SK-N-DZ (cell line): ENCODE results near the gene BABAM2.
"Not testable (repeated sequence)": the region's sequence is repeated elsewhere in the genome, so short reads cannot be mapped to it uniquely, and the experiment has no call there.

ENCODE experiments used
- DNase-seq: peaks from one replicate; pipeline ENCODE4 v3.0.0-alpha.2; 2015; ENCODE audit warnings: low spot score

BABAM2 gene

DNA sequence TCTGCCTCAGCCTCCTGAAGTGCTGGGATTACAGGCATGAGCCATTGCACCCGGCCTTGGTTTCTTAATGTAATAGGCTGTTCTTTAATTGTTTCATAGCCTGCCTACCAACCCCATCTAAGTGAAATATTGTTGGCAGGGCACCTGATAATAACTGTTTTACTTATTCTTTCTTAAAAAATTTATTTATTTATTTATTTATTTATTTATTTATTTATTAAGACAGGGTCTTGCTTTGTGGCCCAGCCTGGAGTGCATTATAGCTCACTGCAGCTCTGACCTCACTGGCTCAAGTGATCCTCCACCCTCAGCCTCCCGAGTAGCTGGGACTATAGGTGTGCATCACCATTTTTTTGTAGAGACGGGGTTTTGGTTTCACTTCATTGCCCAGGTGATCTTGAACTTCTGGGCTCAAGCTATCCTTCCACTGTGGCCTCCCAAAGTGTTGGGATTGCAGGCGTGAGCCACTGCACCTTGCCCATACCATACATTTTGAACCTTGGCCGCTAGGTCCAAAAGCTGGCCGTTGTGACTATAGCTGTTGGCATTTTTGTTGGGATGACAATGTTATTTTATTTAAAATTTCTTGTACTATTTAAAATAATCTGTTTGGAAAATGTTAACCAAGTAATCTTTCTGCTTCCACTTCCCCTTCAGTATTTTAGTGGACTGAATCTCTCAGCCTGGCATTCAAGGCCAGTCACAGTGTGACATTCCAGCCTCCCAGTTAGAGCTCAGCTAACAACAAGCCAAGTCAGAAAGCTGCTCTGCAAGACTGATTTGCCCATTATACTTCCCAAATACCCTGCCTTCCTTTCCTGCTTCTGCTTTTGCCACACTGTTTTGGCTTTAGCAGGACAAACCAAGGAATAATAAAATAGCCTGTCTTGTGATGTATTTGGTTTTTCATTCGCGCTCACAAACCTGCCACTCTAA is 52.4 kb downstream of the BABAM2 start:
- DNase-seq = no peak

GRCh38 chr2:27946530-27947060 is 56.1 kb downstream of the BABAM2 start:
- DNase-seq = no peak

- no peak for DNase-seq
Measured at GRCh38 chr2:27952070-27952469, 61.5 kb downstream of the BABAM2 start.

DNA sequence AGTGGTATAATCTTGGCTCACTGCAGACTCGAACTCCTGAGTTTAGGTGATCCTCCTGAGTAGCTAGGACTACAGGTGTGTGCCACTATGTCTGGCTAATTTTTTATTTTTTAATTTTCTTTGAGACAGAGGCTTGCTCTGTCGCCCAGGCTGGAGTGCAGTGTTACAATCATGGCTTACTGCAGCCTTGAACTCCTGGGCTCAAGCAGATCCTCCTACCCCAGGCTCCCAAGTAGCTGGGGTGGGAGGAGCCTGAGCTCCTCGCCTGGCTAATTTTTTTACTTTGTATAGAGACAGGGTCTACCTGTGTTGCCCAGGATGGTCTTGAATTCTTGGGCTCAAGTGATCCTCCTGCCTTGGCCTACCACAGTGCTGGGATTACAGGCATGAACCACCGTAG is 62.5 kb downstream of the BABAM2 start:
- DNase-seq = no peak

DNA sequence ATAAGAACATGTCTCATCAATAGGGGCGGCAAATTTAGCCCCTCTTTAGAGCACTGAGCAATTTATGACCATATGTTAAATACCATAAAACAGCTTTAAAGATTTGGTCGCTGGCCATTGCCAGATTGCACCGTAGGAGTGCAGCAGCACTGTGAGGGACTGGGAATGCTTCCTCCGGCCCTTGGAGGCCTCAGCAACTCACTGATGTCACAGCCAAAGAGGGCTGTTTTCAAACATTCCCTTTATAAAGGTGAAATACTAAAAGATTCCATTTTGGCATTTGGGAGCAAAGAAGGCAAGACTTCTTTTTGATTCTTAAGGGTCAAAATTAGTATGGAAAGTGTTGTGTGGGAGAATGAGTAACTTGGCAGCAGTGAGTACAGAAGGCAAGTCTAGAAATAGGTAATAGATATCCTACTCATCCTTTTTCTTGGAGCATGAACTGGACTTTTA is 63.7 kb downstream of the BABAM2 start:
- DNase-seq = no peak

- DNase-seq = peak; percentile 1
Measured at GRCh38 chr2:27954771-27955383, 64.3 kb downstream of the BABAM2 start.

- no peak for DNase-seq
Measured at GRCh38 chr2:27955384-27956161, 65.0 kb downstream of the BABAM2 start.

DNA sequence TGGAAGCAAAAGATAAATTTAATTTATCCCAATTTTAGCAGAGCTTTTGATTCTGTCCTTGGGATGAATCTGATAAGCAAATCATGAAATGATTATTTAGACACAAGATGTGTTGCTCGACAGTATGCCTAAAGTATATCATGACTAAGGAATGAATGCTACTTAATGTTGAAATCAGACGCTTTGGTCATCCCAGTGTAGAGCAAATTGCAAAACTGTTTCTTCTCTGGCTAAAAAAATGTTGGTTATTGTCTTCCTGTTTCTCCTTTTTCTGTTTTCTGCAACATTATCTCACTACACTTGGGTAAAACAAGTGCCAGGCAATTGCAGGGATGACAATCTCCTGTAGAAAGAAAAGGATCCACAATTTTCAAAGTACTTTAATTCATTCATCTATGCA is 66.4 kb downstream of the BABAM2 start:
- no peak for DNase-seq

DNA sequence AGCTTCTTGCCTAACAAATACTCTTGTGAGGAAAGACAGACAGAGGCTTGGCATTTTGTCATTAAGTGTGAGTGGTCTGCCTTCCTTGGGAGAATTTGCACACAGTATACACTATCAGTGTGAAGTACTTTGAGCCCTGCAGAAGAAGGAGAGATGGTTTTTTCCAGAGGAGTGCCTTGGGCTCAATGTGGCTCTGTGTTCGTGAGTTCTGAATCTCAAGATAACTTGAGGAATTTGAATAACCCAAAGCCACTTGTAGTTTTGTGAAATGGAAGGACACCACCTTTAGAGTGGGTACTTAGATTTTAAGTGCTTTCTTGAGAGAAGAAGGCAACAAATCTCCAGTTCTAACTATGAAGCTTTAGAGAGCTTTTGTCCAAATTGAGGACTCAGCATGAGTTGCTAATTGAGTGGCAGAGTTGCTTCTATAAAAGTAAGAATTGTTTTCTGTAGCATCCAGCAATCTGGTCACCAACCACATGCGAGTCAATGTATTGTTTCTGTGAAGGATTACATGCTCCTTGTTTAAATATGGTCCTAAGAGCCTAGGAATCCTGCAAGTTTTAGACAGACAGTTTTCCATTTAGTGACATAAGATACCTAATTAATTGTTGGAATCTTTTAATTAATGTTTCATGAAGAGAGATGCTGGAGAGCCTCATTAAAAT is 68.3 kb downstream of the BABAM2 start:
- no peak for DNase-seq

GRCh38 chr2:27959496-27959895 is 69.0 kb downstream of the BABAM2 start:
- no peak for DNase-seq

DNA sequence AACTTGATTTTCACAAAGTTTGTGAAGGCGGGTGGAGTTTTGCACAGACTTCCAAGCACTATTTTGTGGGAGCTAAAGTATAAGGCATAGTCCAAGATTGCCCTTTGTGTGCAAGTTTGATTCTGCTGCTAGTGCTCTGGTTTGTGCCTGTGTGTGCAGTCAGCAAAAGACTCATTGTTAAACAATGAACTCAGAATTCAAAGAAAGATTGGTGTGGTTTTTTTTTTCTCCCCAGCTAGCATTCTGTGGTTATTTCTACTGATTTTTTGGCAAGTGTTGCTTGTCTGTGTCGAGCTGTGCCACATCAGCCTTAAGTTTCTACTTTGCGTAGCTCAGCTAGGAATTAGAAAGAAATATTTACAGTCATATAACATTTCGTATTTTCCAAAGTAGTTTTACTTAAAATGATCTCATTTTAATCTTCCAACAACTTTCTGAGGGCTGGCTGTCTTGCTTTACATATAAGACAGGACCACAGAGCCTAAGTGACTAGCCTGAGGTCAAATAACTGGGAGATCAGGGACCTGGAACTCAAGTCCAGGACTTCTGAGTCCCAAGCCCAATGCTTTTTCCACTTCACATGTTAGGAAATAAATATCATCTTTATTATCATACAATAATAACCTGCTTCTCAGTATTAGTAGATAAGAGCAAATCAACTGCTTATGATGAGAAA is 69.8 kb downstream of the BABAM2 start:
- DNase-seq = no peak

GRCh38 chr2:27962006-27962405 is 71.5 kb downstream of the BABAM2 start:
- DNase-seq = no peak

DNA sequence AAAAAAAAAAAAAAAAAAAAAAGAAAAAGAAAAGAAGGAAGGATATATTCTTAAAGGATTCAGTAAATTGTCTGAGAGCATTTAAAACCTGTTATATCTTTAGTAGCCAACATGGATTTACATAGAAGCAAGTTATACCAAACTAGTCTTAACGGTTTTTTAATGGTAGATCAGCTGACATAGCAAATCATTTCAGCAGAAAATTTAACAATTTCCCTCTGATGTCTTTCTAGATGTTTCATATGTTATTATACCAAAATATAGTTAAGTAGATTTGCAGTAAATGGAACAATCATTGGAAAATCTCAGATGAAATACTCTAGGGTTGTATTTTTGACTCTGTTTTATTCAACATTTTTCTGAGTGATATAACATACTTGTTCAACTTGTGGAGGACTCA is 72.9 kb downstream of the BABAM2 start:
- no peak for DNase-seq

DNA sequence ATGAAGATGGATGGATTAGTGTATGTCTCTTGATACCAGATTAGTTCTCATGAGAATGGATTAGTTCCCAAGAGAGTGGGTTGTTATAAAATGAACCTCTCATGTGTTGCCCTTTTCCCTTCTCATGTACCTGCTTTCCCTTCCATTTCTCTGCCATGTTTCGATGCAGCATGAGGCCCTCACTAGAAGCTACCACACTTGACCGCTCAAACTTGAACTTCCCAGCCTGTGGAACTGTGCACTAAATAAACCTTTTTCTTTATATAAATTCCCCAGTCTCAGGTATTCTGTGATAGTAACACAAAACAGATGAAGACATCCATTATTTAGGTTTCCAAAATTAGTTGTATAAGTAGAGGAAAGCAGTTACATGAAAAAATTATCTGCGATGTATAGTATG is 73.5 kb downstream of the BABAM2 start:
- DNase-seq = no peak

DNA sequence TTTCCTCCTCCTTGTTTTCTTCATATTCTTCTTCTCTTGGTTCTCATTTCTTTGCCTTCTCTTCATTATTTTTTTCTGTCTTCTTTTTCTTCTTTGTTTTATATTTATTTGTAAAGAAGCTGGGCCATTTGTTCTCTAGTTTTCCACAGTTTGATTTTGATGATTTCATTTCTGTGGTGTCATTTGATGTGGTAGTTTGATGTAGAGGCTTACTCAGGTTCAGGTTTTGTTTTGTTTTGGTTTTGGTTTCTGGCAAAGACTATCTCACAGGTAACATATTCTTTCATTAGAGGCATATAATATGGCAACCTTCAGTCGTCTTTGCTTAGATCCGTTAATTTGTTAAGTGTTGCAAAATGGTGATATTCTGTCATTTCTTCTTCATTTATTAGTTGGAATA is 75.3 kb downstream of the BABAM2 start:
- DNase-seq = no peak

GRCh38 chr2:27966466-27966865 is 75.9 kb downstream of the BABAM2 start:
- no peak for DNase-seq

- no peak for DNase-seq
Measured at GRCh38 chr2:27967076-27967475, 76.5 kb downstream of the BABAM2 start.

- not testable (repeated sequence) for DNase-seq
Measured at GRCh38 chr2:27968045-27968444, 77.5 kb downstream of the BABAM2 start.

DNA sequence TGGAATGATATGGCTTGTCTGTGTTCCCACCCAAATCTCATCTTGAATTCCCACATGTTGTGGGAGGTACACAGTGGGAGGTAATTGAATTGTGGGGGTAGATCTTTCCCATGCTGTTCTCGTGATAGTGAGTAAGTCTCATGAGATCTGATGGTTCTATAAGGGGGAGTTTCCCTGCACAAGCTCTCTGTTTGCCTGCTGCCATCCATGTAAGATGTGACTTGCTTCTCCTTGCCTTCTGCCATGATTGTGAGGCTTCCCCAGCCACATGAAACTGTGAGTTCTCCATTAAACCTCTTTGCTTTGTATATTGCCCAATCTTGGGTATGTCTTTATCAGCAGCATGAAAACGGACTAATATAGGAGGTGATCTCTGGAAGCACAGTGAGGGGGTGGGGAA is 78.4 kb downstream of the BABAM2 start:
- DNase-seq = not testable (repeated sequence)

GRCh38 chr2:27972311-27972710 is 81.8 kb downstream of the BABAM2 start:
- no peak for DNase-seq

DNA sequence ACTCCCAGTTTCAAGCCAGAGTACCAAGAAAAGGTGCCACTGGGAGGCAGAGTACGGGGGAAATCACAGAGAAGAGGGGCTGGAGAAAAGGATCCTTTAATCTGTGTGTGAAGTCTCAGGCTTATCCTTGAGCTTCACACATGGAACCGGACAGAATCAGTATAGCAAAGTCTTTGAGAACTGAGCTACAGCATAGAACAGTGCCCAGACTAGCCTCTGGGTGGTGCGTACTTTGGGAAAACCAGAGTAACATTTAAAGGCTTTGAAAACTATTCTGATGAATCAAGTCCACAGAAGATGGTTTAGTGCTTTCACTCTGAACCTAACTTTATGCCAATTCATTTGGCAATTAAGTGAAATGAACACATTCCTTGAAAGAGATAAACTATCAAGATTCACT is 83.1 kb downstream of the BABAM2 start:
- DNase-seq = no peak
